HG03108 (cell line): ENCODE measurements around the gene TMCC3.

Experiments used
- ATAC-seq: cut with Tn5 transposase; IDR thresholded peaks from one replicate; pipeline ENCODE4 v1.9.1; 2021; ENCODE audit warnings: moderate library complexity; ENCODE audit not compliant: unreplicated experiment

The TMCC3 gene

GRCh38 chr12:94536040-94536965 is 114.1 kb downstream of the TMCC3 start:
- no peak for ATAC-seq

GRCh38 chr12:94535510-94535921 is 114.8 kb downstream of the TMCC3 start:
- no peak for ATAC-seq

GRCh38 chr12:94534774-94535509 is 115.4 kb downstream of the TMCC3 start:
- ATAC-seq = no peak

- no peak for ATAC-seq
Measured at GRCh38 chr12:94534278-94534677, 116.1 kb downstream of the TMCC3 start.

- ATAC-seq = peak; percentile 70
Measured at GRCh38 chr12:94532490-94533422, 117.6 kb downstream of the TMCC3 start.

- no peak for ATAC-seq
Measured at GRCh38 chr12:94531196-94531720, 119.1 kb downstream of the TMCC3 start.

GRCh38 chr12:94525951-94526350 is 124.4 kb downstream of the TMCC3 start:
- no peak for ATAC-seq
